Erythroblast (primary cell): ENCODE data around the gene ZNF780A.

Source experiments
- GATA1 ChIP-seq: IDR thresholded peaks from 2 replicates; pipeline ENCODE4 v1.6.1; 2011; ENCODE audit warnings: low read depth, mild to moderate bottlenecking, control low read depth, low read length, moderate library complexity
- POLR2A ChIP-seq: IDR thresholded peaks from 2 replicates; pipeline ENCODE4 v1.6.1; 2011; ENCODE audit warnings: mild to moderate bottlenecking, low read length

GRCh38 chr19:40080289-40080688 is 10.5 kb downstream of the ZNF780A start:
- no peak for TF ChIP-seq POLR2A
- TF ChIP-seq GATA1: no peak
